ENCODE data around the gene TCF7L1. TPM values are rescaled to one million over a fixed set of nuclear protein-coding genes. Genes with fewer than 3 reads are reported as not detected.

Gene TCF7L1
- total and polyA plus RNA-seq, 12 donors: 4.5 to 10.9 (median 6.3) TPM

GRCh38 chr2:85324639-85325465, 191.7 kb downstream of the TCF7L1 start:
- H3K36me3 ChIP-seq: peaks cover 0 to 67% (median 45%) of the 10 kb centered on the region in 9 donors
- H3K4me3 ChIP-seq: peak overlapping the region in 8 of 10 donors; percentile 62 to 90 (median 74)
- H3K9me3 ChIP-seq: no peaks in the 10 kb centered on the region

DNA sequence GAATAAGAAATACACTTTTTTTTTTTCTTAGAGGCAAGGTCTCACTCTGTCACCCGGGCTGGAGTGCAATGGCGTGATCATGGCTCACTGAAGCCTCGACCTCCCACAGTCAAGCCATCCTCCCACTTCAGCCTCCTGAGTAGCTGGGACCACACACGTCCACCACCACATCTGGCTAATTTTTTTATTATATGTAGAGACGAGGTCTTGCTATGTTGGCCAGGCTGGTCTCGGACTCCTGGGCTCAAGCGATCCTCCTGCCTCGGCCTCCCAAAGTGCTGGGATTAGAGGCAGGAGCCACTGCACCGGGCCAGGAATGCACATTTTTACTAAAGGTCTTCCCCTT, 192.2 kb downstream of the TCF7L1 start:
- H3K9me3 ChIP-seq: no peaks in the 10 kb centered on the region
- no peaks in the 10 kb centered on the region for H3K27me3 ChIP-seq
- H3K4me1 ChIP-seq: peaks cover 14 to 74% (median 49%) of the 10 kb centered on the region in 9 donors
- peak overlapping the region in 9 of 10 donors; percentile 57 to 90 (median 71) for H3K4me3 ChIP-seq
- no peak for DNase-seq
- ATAC-seq: no peak
- peak overlapping the region in 2 of 10 donors; percentile 96 to 98 for H3K27ac ChIP-seq
- 59 to 61% methylated on average over 9 of the region's 9 CpGs for WGBS, 2 donors
- no peak for TF ChIP-seq CTCF (IDR thresholded peaks at IDR 0.05)
- intact Hi-C loops (cut with DNase I): no loop called here
- H3K36me3 ChIP-seq: peaks cover 0 to 61% (median 41%) of the 10 kb centered on the region in 9 donors

More at GRCh38 chr2:85324639-85325465, 191.7 kb downstream of the TCF7L1 start:
- 52 to 62% methylated on average over 10 of the region's 10 CpGs for WGBS, 2 donors
- no peak for TF ChIP-seq CTCF (IDR thresholded peaks at IDR 0.05)
- peaks cover 14 to 79% (median 49%) of the 10 kb centered on the region in 9 donors for H3K4me1 ChIP-seq
- peak overlapping the region in 2 of 10 donors; percentile 96 to 98 for H3K27ac ChIP-seq
- ATAC-seq (no peak), DNase-seq (no peak)
- intact Hi-C loops (cut with DNase I): no loop called here
- H3K27me3 ChIP-seq: no peaks in the 10 kb centered on the region

- 7 to 10% methylated on average over 32 of the region's 32 CpGs for WGBS, 2 donors
- ATAC-seq: peak in 3 of 8 donors; percentile 15 to 41 (median 15)
Measured at GRCh38 chr2:85326406-85327159, 193.4 kb downstream of the TCF7L1 start.

More at GRCh38 chr2:85326406-85327159, 193.4 kb downstream of the TCF7L1 start:
- TF ChIP-seq CTCF (IDR thresholded peaks at IDR 0.05): no peak
- peak overlapping the region; percentile 57 to 90 (median 70) for H3K4me3 ChIP-seq
- H3K27ac ChIP-seq: peak overlapping the region in 9 of 10 donors; percentile 93 to 99 (median 98)
- peaks cover 0 to 50% (median 30%) of the 10 kb centered on the region in 9 donors for H3K36me3 ChIP-seq
- DNase-seq: no peak
- intact Hi-C loops (cut with DNase I): no loop called here
- no peaks in the 10 kb centered on the region for H3K9me3 ChIP-seq
- peaks cover 14 to 65% (median 49%) of the 10 kb centered on the region in 9 donors for H3K4me1 ChIP-seq
- H3K27me3 ChIP-seq: no peaks in the 10 kb centered on the region
